ENCODE results near the gene IPO8. TPM values are rescaled to one million over a fixed set of nuclear protein-coding genes. Genes with fewer than 3 reads are reported as not detected.
"Not testable (repeated sequence)": the region's sequence is repeated elsewhere in the genome, so short reads cannot be mapped to it uniquely, and the experiment has no call there.

IPO8 gene
- total RNA-seq, 1 experiment from 2014 or later, result 33.6 TPM

DNA sequence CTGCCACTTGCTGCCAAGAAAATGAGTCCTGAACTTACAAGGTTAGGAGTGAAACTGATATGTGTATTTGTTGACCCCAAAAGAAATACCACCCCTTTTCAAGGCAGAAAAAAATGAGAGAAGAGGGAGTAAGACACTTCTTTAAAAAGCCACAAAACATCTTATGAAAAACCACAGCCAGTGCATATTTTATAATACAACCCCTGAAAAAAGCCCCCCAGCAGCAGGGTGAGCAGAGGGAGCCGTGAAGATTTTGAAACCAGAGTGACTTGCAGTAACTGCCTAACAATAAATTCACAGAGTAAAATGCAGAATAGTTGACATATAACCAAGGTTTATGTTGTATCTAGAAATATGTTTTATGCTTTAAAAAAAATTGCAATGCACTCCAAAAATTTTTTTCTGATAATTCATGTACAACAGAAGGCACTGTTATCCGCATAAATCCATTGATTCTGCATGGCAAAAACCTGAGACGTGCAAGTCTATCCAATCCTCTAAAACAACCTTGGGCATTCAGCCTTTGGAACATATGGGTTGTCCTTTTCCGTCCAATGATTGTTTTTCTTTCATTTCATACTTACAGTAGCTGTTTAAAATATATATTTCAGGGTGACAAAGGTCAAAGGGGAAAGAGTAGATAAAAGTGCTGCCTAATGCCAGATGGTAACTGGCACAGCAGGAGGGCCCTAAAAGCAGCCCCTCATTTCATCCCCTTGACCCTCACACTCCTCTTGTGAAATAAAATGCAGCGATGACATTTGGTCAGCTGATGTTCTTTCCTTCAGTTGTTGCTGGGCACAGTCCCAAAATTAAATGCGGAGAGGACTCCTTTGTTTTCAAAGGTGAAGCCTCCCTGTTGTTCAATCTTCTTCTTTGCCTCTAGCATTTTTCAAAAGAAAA is 65.3 kb downstream of the IPO8 start:
- Histone ChIP-seq H3K4me3 (ENCODE audit: low read length) (no peak overlapping the region), H3K4me1 (ENCODE audit: low read length) (peaks cover 7% of the 10 kb centered on the region), H3K9ac (ENCODE audit: low read length) (no peak overlapping the region), H3K9me3 (ENCODE audit: low read length) (no peaks in the 10 kb centered on the region), H3K27ac (ENCODE audit: low read length) (no peak overlapping the region), H3K27me3 (ENCODE audit: low read length) (no peaks in the 10 kb centered on the region), H2AFZ (ENCODE audit: low read length) (no peak overlapping the region), H3K36me3 (ENCODE audit: insufficient read depth, low read length) (peaks cover 26% of the 10 kb centered on the region), H4K20me1 (ENCODE audit: insufficient read depth, low read depth, low read length) (no peaks in the 10 kb centered on the region), H3K79me2 (ENCODE audit: low read length) (no peaks in the 10 kb centered on the region), H3K4me2 (ENCODE audit: low read depth, low read length, poor library complexity, severe bottlenecking) (no peak overlapping the region), H3K9me2 (replicated peaks; ENCODE audit: insufficient read depth, low read length) (no peaks in the 10 kb centered on the region)
- no peak for DNase-seq

GRCh38 chr12:30626847-30627246 is 68.8 kb downstream of the IPO8 start:
- H3K4me3 ChIP-seq (ENCODE audit: low read length), result no peak overlapping the region
- no peaks in the 10 kb centered on the region for H4K20me1 ChIP-seq (ENCODE audit: insufficient read depth, low read depth, low read length)
- H3K9me2 ChIP-seq (replicated peaks; ENCODE audit: insufficient read depth, low read length), result no peaks in the 10 kb centered on the region; the same call in 1 of the 2 replicates
- H3K4me1 ChIP-seq (ENCODE audit: low read length), result peaks cover 7% of the 10 kb centered on the region
- H3K9ac ChIP-seq (ENCODE audit: low read length), result no peak overlapping the region
- no peak overlapping the region for H3K27ac ChIP-seq (ENCODE audit: low read length)
- no peak for DNase-seq
- no peaks in the 10 kb centered on the region for H3K9me3 ChIP-seq (ENCODE audit: low read length)
- no peak overlapping the region for H2AFZ ChIP-seq (ENCODE audit: low read length)
- no peaks in the 10 kb centered on the region for H3K27me3 ChIP-seq (ENCODE audit: low read length)
- H3K4me2 ChIP-seq (ENCODE audit: low read depth, low read length, poor library complexity, severe bottlenecking), result no peak overlapping the region
- H3K36me3 ChIP-seq (ENCODE audit: insufficient read depth, low read length), result peaks cover 17% of the 10 kb centered on the region; the same call in 1 of the 2 replicates
- no peaks in the 10 kb centered on the region for H3K79me2 ChIP-seq (ENCODE audit: low read length)

DNA sequence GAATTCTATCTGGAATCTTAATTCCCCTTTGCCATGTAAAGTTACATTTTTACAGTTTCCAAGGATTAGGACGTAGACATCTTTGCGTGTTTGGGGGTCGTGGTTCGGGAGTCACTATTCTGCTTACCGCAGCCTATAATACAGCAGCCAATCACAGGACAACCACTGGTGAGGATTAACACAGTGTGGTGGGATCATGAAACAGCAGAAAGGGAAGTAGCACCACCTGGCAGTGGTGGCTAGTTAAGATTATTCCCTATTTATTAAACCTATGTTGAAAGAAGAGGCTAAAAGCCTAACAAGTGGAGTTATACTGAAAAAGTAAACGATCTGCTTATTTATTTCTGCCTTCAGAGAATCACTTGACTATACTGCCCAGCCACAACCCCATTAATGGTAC is 71.7 kb downstream of the IPO8 start:
- Histone ChIP-seq H3K27ac (ENCODE audit: low read length) (no peak overlapping the region), H3K4me2 (ENCODE audit: low read depth, low read length, poor library complexity, severe bottlenecking) (no peak overlapping the region), H3K27me3 (ENCODE audit: low read length) (no peaks in the 10 kb centered on the region), H2AFZ (ENCODE audit: low read length) (no peak overlapping the region), H3K4me1 (ENCODE audit: low read length) (no peaks in the 10 kb centered on the region), H3K79me2 (ENCODE audit: low read length) (no peaks in the 10 kb centered on the region), H3K9ac (ENCODE audit: low read length) (no peak overlapping the region), H3K4me3 (ENCODE audit: low read length) (no peak overlapping the region), H4K20me1 (ENCODE audit: insufficient read depth, low read depth, low read length) (no peaks in the 10 kb centered on the region), H3K9me3 (ENCODE audit: low read length) (no peaks in the 10 kb centered on the region), H3K9me2 (replicated peaks; ENCODE audit: insufficient read depth, low read length) (no peaks in the 10 kb centered on the region; the same call in 1 of the 2 replicates), H3K36me3 (ENCODE audit: insufficient read depth, low read length) (peaks cover 9% of the 10 kb centered on the region; the same call in 1 of the 2 replicates)
- DNase-seq, result no peak

DNA sequence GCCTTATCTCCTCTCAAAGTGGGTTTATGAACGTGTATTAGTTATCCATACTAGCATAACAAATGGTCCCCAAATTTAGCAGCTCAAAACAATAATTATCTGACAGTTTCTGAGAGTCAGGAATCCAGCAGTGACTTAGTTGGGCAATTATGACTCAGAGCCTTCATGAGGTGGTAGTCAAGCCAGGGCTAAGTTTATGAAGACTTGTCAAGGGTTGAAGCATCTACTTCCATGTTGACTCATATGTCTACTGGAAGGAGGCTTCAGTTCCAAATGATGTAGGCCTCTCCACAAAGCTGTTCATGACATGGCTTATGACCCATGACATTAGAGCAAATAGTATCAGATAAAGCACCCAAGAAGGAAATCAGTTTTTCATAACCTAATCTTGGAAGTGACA is 73.2 kb downstream of the IPO8 start:
- DNase-seq, result no peak
- Histone ChIP-seq H2AFZ (ENCODE audit: low read length) (no peak overlapping the region), H3K27me3 (ENCODE audit: low read length) (no peaks in the 10 kb centered on the region), H3K36me3 (ENCODE audit: insufficient read depth, low read length) (no peaks in the 10 kb centered on the region), H3K79me2 (ENCODE audit: low read length) (no peaks in the 10 kb centered on the region), H3K4me1 (ENCODE audit: low read length) (no peaks in the 10 kb centered on the region), H3K4me2 (ENCODE audit: low read depth, low read length, poor library complexity, severe bottlenecking) (no peak overlapping the region), H3K27ac (ENCODE audit: low read length) (no peak overlapping the region), H3K9me2 (replicated peaks; ENCODE audit: insufficient read depth, low read length) (no peaks in the 10 kb centered on the region; the same call in 1 of the 2 replicates), H3K9me3 (ENCODE audit: low read length) (no peaks in the 10 kb centered on the region), H3K9ac (ENCODE audit: low read length) (no peak overlapping the region), H3K4me3 (ENCODE audit: low read length) (no peak overlapping the region), H4K20me1 (ENCODE audit: insufficient read depth, low read depth, low read length) (no peaks in the 10 kb centered on the region)

DNA sequence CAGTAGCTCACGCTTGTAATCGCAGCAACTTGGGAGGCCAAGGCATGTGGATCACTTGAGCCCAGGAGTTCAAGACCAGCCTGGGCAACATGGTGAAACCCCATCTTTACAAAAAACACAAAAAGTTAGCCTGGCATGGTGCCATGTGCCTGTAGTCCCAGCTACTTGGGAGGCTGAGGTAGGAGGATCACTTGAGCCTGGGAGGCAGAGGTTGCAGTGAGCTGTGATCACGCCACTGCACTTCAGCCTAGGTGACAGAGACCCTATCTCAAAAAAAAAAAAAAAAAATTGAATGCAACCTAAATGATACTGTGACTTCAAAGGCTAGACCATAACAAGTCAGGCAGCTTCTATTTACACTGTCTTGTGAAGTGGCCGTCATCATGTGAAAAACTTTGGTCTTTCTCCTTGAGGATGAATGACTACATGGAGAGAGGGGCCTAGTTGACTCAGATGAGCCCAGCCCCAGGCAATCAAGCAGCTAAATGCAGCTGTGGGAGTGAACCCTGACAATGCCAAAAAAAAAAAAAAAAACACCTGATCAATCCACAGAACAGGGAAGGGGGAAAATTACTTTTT is 73.9 kb downstream of the IPO8 start:
- not testable (repeated sequence) for H3K4me2 ChIP-seq (ENCODE audit: low read depth, low read length, poor library complexity, severe bottlenecking); H3K9ac ChIP-seq (ENCODE audit: low read length); H3K27ac ChIP-seq (ENCODE audit: low read length); DNase-seq; H4K20me1 ChIP-seq (ENCODE audit: insufficient read depth, low read depth, low read length); H3K4me1 ChIP-seq (ENCODE audit: low read length); H3K27me3 ChIP-seq (ENCODE audit: low read length); H3K79me2 ChIP-seq (ENCODE audit: low read length); H2AFZ ChIP-seq (ENCODE audit: low read length); H3K9me2 ChIP-seq (replicated peaks; ENCODE audit: insufficient read depth, low read length); H3K9me3 ChIP-seq (ENCODE audit: low read length); H3K4me3 ChIP-seq (ENCODE audit: low read length); H3K36me3 ChIP-seq (ENCODE audit: insufficient read depth, low read length)

DNA sequence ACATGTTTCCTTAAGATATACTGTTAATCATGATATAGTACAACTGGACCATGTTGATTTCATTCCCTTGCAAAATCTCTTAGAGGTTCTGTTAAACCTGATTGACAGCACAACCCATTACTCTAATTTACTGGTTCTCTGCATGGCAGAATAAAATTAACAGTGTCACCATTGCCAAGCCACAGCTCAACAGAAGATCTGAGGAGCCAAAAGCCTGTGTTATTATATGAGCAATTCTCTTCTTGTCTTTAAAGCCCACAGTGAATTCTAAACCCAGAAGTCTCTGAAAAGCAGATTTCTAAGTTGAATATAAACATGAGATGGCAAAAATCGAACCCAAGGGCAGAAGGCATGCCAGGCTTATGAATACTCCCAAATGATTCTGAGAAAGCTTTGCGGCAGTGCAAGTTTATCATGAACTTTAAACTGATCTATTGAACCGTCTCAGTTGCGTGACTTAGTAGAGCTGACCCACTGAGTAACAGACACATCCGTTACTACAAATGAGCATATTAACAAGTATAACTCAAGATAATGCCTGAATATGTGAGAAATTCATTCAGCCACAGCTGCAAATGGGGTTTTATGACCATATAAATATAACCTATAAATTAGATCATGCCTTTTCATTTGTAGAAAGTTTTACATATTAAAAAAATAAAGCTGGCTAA is 78.2 kb downstream of the IPO8 start:
- H3K79me2 ChIP-seq (ENCODE audit: low read length), result no peaks in the 10 kb centered on the region
- H3K9me3 ChIP-seq (ENCODE audit: low read length), result no peaks in the 10 kb centered on the region
- no peaks in the 10 kb centered on the region for H3K9me2 ChIP-seq (replicated peaks; ENCODE audit: insufficient read depth, low read length)
- H3K4me3 ChIP-seq (ENCODE audit: low read length), result no peak overlapping the region
- no peak overlapping the region for H3K27ac ChIP-seq (ENCODE audit: low read length)
- H3K4me2 ChIP-seq (ENCODE audit: low read depth, low read length, poor library complexity, severe bottlenecking), result no peak overlapping the region
- no peak overlapping the region for H3K9ac ChIP-seq (ENCODE audit: low read length)
- no peaks in the 10 kb centered on the region for H3K36me3 ChIP-seq (ENCODE audit: insufficient read depth, low read length)
- no peaks in the 10 kb centered on the region for H3K27me3 ChIP-seq (ENCODE audit: low read length)
- H4K20me1 ChIP-seq (ENCODE audit: insufficient read depth, low read depth, low read length), result no peaks in the 10 kb centered on the region
- no peaks in the 10 kb centered on the region for H3K4me1 ChIP-seq (ENCODE audit: low read length)
- no peak for DNase-seq
- H2AFZ ChIP-seq (ENCODE audit: low read length), result no peak overlapping the region

GRCh38 chr12:30614031-30614430 is 81.6 kb downstream of the IPO8 start:
- no peaks in the 10 kb centered on the region for H3K9me3 ChIP-seq (ENCODE audit: low read length)
- no peak overlapping the region for H3K27ac ChIP-seq (ENCODE audit: low read length)
- no peaks in the 10 kb centered on the region for H4K20me1 ChIP-seq (ENCODE audit: insufficient read depth, low read depth, low read length)
- no peak overlapping the region for H3K4me2 ChIP-seq (ENCODE audit: low read depth, low read length, poor library complexity, severe bottlenecking)
- H2AFZ ChIP-seq (ENCODE audit: low read length), result no peak overlapping the region
- no peaks in the 10 kb centered on the region for H3K79me2 ChIP-seq (ENCODE audit: low read length)
- no peaks in the 10 kb centered on the region for H3K36me3 ChIP-seq (ENCODE audit: insufficient read depth, low read length)
- no peaks in the 10 kb centered on the region for H3K4me1 ChIP-seq (ENCODE audit: low read length)
- DNase-seq, result no peak
- H3K9ac ChIP-seq (ENCODE audit: low read length), result no peak overlapping the region
- no peaks in the 10 kb centered on the region for H3K9me2 ChIP-seq (replicated peaks; ENCODE audit: insufficient read depth, low read length)
- no peak overlapping the region for H3K4me3 ChIP-seq (ENCODE audit: low read length)
- no peaks in the 10 kb centered on the region for H3K27me3 ChIP-seq (ENCODE audit: low read length)

GRCh38 chr12:30613119-30613830 is 82.4 kb downstream of the IPO8 start:
- no peak overlapping the region for H2AFZ ChIP-seq (ENCODE audit: low read length)
- no peak for DNase-seq
- H4K20me1 ChIP-seq (ENCODE audit: insufficient read depth, low read depth, low read length), result no peaks in the 10 kb centered on the region
- H3K4me2 ChIP-seq (ENCODE audit: low read depth, low read length, poor library complexity, severe bottlenecking), result no peak overlapping the region
- H3K4me3 ChIP-seq (ENCODE audit: low read length), result no peak overlapping the region
- no peak overlapping the region for H3K27ac ChIP-seq (ENCODE audit: low read length)
- H3K79me2 ChIP-seq (ENCODE audit: low read length), result no peaks in the 10 kb centered on the region
- no peak overlapping the region for H3K9ac ChIP-seq (ENCODE audit: low read length)
- H3K4me1 ChIP-seq (ENCODE audit: low read length), result no peaks in the 10 kb centered on the region
- no peaks in the 10 kb centered on the region for H3K36me3 ChIP-seq (ENCODE audit: insufficient read depth, low read length)
- H3K27me3 ChIP-seq (ENCODE audit: low read length), result no peaks in the 10 kb centered on the region
- H3K9me3 ChIP-seq (ENCODE audit: low read length), result no peaks in the 10 kb centered on the region
- H3K9me2 ChIP-seq (replicated peaks; ENCODE audit: insufficient read depth, low read length), result no peaks in the 10 kb centered on the region

All from Karpas-422 (cell line).